ENCODE results near the gene HIVEP3.

The HIVEP3 gene

DNA sequence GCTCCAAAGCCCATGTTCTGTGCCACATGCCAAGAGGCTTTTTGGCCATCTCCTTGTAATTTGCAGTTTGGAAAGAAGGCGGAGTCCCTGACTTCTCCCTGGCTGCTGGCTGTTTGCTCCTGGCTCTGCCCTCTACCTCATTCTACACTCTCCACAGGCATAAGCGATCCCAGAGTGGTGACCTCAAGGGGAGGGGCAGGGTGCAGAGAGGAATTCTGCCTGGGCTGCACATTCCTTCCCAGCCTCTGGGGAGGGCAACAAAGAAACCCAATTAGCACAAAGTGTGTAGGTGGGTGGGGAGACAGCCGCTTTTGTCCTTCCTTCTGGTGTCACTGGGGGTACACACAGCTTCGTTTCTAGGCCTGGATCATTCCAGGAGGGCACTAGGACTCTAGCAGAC lies 95.3 kb downstream of the HIVEP3 start:
- FAIRE-seq = no peak
- DNase-seq (ENCODE audit: extremely low spot score, insufficient read length, low read depth) = no peak

DNA sequence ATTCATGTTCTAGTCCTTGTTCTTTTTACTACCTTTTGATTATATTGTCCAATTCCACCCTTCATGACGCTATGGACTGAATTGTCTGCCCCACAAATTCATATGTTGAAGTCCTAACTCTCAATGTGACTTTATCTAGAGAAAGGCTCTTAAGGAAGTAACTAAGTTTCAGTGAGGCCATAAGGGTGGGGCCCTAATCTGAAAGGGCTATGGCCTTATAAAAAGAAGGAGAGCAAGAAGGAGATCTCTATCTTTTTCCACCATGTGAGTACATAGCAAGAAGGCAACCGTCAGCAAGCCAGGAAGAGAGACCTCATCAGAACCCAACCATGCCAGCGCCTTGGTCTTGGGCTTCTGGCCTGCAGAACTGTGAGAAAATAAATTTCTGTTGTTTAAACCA lies 95.9 kb downstream of the HIVEP3 start:
- DNase-seq (ENCODE audit: extremely low spot score, insufficient read length, low read depth) (no peak), FAIRE-seq (no peak)

GRCh38 chr1:41819843-41820242 lies 98.9 kb downstream of the HIVEP3 start:
- no peak for DNase-seq (ENCODE audit: extremely low spot score, insufficient read length, low read depth)
- FAIRE-seq = no peak

GRCh38 chr1:41819069-41819468 lies 99.7 kb downstream of the HIVEP3 start:
- FAIRE-seq = peak; percentile 33
- no peak for DNase-seq (ENCODE audit: extremely low spot score, insufficient read length, low read depth)

DNA sequence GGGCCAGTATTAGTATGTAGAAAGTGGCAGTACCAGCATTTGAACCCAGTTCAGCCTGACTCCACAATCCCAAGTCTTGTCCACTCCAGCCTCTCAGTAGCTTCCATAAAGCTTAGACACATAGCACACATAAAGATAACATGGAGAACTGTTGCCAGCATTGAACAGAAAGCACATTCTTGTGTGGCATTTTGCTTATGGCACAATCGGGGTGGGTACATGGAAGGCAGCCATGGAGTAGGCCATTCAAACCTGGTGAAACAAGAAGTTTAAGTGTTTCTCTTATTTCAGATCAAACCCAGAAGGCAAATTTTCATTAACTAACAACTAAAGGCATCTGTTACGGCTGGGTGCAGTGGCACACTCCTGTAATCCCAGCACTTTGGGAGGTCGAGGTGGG lies 102.7 kb downstream of the HIVEP3 start:
- FAIRE-seq (no peak), DNase-seq (ENCODE audit: extremely low spot score, insufficient read length, low read depth) (no peak)

- FAIRE-seq (no peak), DNase-seq (ENCODE audit: extremely low spot score, insufficient read length, low read depth) (no peak)
Measured at GRCh38 chr1:41813755-41814745, 104.7 kb downstream of the HIVEP3 start.

- no peak for FAIRE-seq
Measured at GRCh38 chr1:41813226-41813625, 105.5 kb downstream of the HIVEP3 start.

DNA sequence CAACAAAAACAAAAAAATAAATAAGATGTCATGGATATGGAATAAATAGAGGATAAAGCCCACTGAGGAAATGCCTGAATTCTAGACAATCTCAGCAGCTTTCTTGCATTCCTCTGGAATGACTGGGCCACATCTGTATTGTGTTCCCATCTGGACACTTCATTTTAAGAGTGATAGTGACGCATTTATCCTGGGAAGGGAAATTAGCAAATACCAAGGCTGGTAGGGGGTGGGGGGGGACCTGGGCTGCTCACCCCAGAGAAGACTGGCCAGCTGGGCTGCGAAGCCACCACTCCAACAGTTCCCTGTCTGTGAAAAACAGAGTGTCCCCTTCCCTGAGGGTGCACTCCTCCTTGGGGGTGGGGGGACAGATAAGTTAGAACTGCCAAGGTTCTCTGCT lies 106.3 kb downstream of the HIVEP3 start:
- FAIRE-seq (no peak), DNase-seq (ENCODE audit: extremely low spot score, insufficient read length, low read depth) (no peak)

More at GRCh38 chr1:41813226-41813625, 105.5 kb downstream of the HIVEP3 start:
- DNase-seq (ENCODE audit: extremely low spot score, insufficient read length, low read depth) = no peak

GRCh38 chr1:41812051-41812450 lies 106.7 kb downstream of the HIVEP3 start:
- FAIRE-seq (peak; percentile 59), DNase-seq (ENCODE audit: extremely low spot score, insufficient read length, low read depth) (no peak)

DNA sequence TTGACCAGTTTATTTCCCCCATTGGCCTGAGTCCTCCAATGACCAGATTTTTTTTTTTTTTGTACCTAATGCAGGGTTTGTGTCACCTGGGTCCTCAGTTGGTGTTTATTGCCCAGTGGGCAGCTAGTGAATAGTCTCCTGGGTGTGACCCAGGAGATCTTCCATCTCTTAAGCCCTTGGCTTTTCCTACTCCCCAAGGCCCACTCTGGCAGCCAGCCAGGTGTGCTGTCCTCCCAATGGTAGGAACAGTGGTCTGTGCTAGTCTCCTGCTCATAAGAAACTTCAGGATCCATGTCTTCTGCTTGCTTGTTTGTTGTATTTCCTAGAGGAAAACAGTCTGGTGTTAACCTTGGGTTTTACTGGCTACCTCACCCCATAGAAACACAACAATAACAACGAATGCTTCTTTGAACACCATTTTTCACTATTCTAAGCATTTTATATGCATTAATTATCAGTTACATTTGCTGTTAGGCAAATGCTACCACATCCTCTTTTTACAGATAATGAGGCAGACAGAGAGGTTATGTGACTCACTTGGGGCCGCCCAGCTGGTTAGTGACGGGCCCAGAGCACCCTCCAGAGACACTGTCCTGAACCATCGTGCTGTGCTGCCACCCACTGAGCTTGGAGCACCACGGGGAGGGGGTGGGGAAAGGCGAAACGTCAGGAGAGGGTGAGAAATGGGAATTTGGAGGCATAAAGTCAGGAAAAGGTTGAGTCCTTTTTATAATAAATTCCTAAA lies 107.5 kb downstream of the HIVEP3 start:
- FAIRE-seq = no peak
- DNase-seq (ENCODE audit: extremely low spot score, insufficient read length, low read depth) = no peak

DNA sequence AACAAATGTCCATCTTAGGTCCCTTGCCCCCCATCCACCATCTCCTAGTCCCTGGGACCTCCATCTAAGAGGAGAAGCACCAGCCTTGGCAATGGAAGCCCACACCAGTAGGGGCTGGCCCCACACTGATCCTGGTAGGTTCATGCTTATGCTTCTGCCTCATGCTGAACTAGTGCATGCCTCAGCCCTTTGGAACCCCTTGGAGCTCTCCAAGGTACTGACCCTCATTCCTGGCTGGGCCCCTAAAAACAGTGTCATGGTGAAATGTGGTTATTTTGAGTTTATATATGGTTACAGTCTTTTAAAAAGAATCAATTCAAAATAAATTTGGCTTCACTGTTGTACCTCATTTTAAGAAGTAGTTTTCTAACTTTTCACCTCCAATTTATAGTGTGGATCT lies 108.3 kb downstream of the HIVEP3 start:
- peak; percentile 80 for FAIRE-seq
- no peak for DNase-seq (ENCODE audit: extremely low spot score, insufficient read length, low read depth)

DNA sequence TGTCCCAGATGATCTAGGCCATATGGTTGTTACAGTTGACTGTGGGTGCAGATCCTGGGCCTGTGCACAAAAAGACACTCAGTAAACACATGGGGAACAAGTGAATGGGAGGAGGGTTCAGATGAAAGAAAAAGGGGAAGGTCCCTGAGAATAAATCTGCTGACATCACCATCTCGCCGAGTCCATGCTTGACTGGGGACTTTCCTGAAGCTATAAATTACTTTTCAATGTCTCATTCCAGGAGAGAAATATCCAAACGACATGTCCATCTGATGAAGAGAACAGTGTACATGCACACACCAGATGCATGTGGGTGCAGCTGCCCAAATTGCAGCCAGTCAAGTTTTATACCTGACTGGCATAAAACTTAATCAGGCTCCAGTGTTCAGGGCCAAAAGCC lies 109.0 kb downstream of the HIVEP3 start:
- FAIRE-seq = peak; percentile 50
- DNase-seq (ENCODE audit: extremely low spot score, insufficient read length, low read depth) = no peak

DNA sequence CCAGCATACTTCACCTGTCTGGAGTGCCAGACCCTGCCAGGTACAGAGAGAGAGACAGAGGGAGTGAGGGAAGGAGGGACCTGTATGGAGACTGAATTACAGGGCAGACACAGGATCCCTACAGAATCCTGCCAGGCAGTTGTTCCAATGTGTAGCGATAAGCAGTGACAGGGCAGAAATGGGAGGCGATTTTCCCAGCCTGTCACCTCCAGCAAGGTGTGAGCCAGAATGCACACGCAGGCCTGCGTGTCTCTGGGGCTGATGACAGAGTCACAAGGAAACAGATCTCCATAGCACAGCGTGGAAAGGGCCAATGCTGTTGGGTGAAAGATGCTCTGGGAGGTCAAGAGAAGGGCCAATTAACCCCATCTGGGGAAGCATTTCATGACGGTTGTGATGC lies 111.3 kb downstream of the HIVEP3 start:
- FAIRE-seq (no peak), DNase-seq (ENCODE audit: extremely low spot score, insufficient read length, low read depth) (no peak)

GRCh38 chr1:41806472-41807155 lies 112.1 kb downstream of the HIVEP3 start:
- DNase-seq (ENCODE audit: extremely low spot score, insufficient read length, low read depth) (no peak), FAIRE-seq (peak; percentile 89)

GRCh38 chr1:41805771-41806471 lies 112.8 kb downstream of the HIVEP3 start:
- DNase-seq (ENCODE audit: extremely low spot score, insufficient read length, low read depth) (no peak), FAIRE-seq (peak; percentile 46)

GRCh38 chr1:41804176-41804575 lies 114.5 kb downstream of the HIVEP3 start:
- DNase-seq (ENCODE audit: extremely low spot score, insufficient read length, low read depth) = no peak
- peak; percentile 50 for FAIRE-seq

DNA sequence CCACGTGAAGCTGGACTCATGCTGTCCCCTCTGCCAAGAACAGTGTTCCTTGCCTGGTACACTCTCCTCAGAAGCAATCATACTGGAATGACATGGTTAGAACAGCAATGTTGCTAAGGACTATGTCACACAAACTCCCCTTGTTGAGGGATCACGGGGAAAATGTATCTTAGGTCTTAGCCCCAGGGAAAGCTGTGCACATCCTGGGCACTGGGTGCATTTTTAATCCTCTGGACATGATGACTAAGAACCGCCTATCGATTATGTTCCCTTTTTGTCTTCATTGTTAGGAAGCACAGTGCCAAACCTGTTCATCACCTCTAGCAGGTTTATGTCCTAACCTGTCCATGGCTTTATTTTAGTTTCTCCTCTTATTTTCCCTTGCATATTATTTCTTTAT lies 115.1 kb downstream of the HIVEP3 start:
- DNase-seq (ENCODE audit: extremely low spot score, insufficient read length, low read depth) (no peak), FAIRE-seq (no peak)

DNA sequence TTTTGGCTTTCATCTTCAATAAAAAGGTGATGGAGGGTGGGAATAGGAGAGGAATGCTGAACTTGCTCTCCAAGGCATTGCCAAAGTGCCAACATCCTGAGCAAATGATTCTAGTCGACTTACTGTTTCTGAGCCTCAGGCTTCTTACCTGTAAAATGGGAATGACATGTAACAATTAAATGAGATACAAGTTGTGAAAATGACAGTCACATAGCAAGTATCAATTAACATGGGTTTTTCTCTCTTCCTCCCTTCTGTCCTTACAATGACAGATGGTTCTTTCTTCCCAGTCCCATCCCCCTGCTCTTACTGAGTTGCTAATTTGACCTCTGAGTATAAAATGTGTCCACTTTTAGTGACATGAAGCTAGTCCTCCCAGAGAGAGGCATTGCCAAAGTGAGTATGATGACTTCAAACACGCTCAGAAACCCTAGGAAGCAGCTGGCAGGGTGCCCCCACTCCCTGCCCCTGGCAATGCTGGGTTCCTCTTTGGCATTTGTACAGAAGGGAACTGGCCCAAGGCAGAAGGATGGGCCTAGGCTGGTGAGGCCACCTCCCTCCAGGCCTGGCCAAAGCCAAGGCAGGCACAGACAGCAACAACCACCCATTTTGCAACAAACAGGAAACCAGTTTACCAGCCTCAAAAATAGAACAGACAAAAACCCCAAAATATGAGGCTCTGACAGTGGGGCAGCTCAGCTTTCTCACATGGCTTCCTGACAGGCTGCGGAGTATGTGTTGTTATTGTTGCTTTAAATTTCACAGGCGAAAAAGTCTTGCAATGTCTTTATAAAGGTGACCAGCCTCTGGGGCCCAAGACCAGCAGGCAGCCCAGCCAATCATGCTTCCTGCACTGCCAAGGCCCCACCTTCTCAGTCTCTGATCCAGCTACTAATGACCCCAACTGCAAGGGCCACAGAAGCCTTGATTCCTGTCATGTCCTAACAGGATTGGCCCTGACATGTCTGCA lies 115.9 kb downstream of the HIVEP3 start:
- FAIRE-seq (peak; percentile 96), DNase-seq (ENCODE audit: extremely low spot score, insufficient read length, low read depth) (no peak)

DNA sequence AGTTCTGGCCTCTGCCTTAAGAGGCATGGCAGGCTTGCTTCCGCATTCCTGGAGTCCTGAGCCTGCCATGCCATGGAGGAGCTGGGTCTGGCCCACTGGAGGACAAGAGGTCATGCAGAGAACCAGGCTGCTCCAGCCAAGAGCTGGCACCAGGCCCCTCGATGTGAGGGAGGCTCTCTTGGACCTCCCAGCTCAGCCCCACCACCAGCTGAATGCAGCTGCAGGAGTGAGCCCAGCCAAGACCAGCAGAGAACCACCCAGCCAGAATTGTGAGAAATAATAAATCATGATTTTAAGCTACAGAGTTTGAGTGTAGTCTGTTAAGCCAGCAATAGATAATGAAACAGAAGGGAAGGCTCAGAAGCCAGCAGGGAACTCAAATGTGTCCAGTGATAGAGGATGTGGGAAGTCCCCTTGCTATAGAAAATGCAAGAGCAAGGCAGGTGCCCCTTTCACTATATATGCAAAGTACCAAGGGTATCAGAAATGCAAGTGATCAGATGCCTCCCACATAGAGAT lies 118.4 kb downstream of the HIVEP3 start:
- DNase-seq (ENCODE audit: extremely low spot score, insufficient read length, low read depth) (no peak), FAIRE-seq (peak; percentile 83)

Data from GM18507 (cell line).